HG02852 (cell line): ENCODE measurements around the gene CREBBP.

Experiments
- ATAC-seq: cut with Tn5 transposase; IDR thresholded peaks from one replicate; pipeline ENCODE4 v1.9.1; 2021; ENCODE audit warnings: mild to moderate bottlenecking, moderate library complexity; ENCODE audit not compliant: unreplicated experiment

Gene CREBBP

GRCh38 chr16:3856367-3857141, 24.0 kb downstream of the CREBBP start:
- no peak for ATAC-seq

GRCh38 chr16:3854750-3855541, 25.6 kb downstream of the CREBBP start:
- no peak for ATAC-seq

GRCh38 chr16:3850544-3850899, 30.0 kb downstream of the CREBBP start:
- ATAC-seq, result no peak

GRCh38 chr16:3849751-3850543, 30.6 kb downstream of the CREBBP start:
- ATAC-seq, result no peak

- no peak for ATAC-seq
Observed at GRCh38 chr16:3846595-3847091, 33.9 kb downstream of the CREBBP start.

- no peak for ATAC-seq
Observed at GRCh38 chr16:3846087-3846486, 34.4 kb downstream of the CREBBP start.

- no peak for ATAC-seq
Observed at GRCh38 chr16:3842994-3843393, 37.5 kb downstream of the CREBBP start.

- no peak for ATAC-seq
Observed at GRCh38 chr16:3841729-3842508, 38.6 kb downstream of the CREBBP start.

- ATAC-seq, result no peak
Observed at GRCh38 chr16:3839402-3840184, 40.9 kb downstream of the CREBBP start.

GRCh38 chr16:3838600-3839401, 41.7 kb downstream of the CREBBP start:
- no peak for ATAC-seq

- ATAC-seq, result no peak
Observed at GRCh38 chr16:3837851-3838586, 42.5 kb downstream of the CREBBP start.

- ATAC-seq, result no peak
Observed at GRCh38 chr16:3836641-3837040, 43.9 kb downstream of the CREBBP start.

- ATAC-seq, result no peak
Observed at GRCh38 chr16:3835089-3835602, 45.4 kb downstream of the CREBBP start.

GRCh38 chr16:3832668-3833067, 47.8 kb downstream of the CREBBP start:
- no peak for ATAC-seq

- ATAC-seq, result no peak
Observed at GRCh38 chr16:3830625-3831254, 49.8 kb downstream of the CREBBP start.

- ATAC-seq, result no peak
Observed at GRCh38 chr16:3829631-3830536, 50.6 kb downstream of the CREBBP start.

- no peak for ATAC-seq
Observed at GRCh38 chr16:3825940-3826339, 54.6 kb downstream of the CREBBP start.
